ENCODE results near the gene RELN.

- TF ChIP-seq POLR2A (IDR thresholded peaks at IDR 0.05) = no peak
- TF ChIP-seq CTCF (IDR thresholded peaks at IDR 0.05) = no peak
Measured at GRCh38 chr7:103680161-103681144, 309.0 kb downstream of the RELN start.

Measured in heart left ventricle (tissue), 13 donors.